Inflammatory macrophage treated with lipopolysaccharide for 4 hours (primary cell): Measurements from ENCODE around the gene OMA1.
A peak's percentile ranks its signal among the peaks of the same experiment; 100 is the strongest.
"Not testable (repeated sequence)": the region's sequence is repeated elsewhere in the genome, so short reads cannot be mapped to it uniquely, and the experiment has no call there.

Experiments used
- DNase-seq: peaks from one replicate; pipeline ENCODE4 v3.0.0-alpha.2; 2020

The OMA1 gene

DNA sequence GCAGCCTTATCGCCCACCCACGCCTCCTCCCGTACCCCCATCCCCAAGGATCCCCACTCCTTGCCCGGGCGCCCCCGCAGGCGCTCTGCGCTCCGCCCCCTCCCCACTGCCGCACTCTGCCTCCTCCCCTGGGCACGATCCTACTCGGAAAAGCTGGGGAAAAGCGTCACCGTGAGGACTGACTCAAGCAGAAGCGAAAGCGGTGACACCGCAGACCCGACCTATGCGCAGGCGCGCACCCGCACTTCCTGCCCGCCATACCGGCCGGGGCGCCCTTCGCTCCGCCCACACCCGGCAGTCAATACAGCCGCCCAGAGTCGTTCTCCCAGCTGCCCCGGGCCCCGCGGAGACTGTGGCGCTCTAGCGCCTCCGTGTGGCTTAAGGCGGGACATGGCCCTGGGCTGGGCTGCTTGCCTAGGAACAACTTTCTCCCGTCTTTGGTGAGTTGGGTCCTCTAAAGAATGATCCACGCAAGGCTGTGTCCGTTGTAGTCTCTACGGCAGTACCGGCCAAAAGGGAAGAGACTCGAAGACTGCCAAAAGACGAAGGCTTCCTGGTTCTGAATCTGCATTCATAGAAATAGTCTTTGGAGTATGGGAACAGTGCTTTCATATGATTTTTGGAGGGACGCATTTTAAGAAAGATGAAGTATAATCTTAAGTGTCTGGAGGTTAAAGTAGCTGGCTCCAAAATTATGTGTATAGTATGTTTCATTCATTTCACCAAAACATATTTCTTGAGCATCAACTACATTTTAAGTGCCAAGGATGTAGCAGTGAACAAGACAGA is at the start of gene OMA1:
OMA1 (minus strand) TSS at position 207 of the 789 bp plus-strand sequence. CDS start 7,432 bp downstream, outside the sequence.
- peak; percentile 99 for DNase-seq

- DNase-seq = no peak
Observed at GRCh38 chr1:58594546-58594945, 48.0 kb upstream of the OMA1 start.

GRCh38 chr1:58592522-58593134 is 46.1 kb upstream of the OMA1 start:
- no peak for DNase-seq

DNA sequence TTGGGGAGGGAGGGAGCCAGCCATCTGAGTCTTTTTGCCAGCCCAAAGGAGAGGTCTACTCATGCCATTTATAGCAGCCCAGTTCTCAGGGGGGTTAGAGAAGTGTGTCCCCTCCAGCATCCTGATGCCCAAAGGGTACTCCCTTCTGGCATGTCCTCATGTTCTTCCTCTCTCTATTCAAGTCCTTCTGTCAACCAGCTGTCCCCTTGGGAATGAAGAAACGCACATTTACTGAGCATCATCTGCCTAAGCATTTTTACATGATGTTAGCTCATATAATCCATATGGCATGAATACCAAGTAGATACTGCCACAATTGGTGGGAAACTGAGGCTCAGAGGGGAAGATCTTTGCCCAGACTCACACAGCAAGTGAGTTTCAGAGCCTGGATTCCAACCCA is 45.3 kb upstream of the OMA1 start:
- DNase-seq = no peak

- no peak for DNase-seq
Observed at GRCh38 chr1:58590019-58590418, 43.5 kb upstream of the OMA1 start.

- DNase-seq = no peak
Observed at GRCh38 chr1:58588396-58588795, 41.9 kb upstream of the OMA1 start.

DNA sequence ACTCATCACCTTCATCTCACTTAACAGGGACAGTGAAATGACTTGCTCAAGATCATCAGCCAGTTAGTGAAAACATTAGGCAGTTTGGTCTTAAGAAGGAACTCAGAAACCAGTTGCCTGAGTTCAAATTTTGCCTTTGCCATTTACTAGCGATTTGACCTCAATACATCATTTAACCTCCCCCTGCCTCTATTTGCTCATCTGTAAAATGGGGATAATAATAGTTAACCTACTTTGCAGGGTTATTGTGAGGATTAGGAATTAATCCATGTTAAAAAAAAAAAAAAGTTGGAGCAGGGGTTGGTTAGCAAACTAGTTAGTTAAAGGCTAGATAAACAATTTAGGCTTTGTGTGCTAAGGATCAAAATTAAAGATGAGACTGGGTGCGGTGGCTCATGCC is 41.1 kb upstream of the OMA1 start:
- DNase-seq = no peak

DNA sequence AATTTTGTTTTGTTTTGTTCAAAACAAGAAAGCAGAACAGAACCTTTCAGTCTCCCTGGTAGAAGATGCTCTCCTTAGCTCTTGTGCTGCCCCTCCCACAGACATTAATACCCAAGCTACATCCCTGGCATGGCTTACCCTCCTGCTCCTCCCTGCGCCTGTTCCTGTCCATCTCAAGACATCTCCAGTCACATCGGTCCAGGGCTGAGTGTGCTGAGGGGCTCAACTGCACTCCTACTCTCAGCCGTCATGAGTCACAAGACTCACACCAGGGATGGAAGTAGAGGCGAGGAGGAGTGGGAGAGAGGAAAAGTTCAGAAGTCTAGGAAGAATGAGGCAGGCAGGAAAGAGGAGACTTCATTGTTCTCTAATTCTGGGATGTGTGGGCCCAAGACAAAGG is 39.7 kb upstream of the OMA1 start:
- no peak for DNase-seq

DNA sequence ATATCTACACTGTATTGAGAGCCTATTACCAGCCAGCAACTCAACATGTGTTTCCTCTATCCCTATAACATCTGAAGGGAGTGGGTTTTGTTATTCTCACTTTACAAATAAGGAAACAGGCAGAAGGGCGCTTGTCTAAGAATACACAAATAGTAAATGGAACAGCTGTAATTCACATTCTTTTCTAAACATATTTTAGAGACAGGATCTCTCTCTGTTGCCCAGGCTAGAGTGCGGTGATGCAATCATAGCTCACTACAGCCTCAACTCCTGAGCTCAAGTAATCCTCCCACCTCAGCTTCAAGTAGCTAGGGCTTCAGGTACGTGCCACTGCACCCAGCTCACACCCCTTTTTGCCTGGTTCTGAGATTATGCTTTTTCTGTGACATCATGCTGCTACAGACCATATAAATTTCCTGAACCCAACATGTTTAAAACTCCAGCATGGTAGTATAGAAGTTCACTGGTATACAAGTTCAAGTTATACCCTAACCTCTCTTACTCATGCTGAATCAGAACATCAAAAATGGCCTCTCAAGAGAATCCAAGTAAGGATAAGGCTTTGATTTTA is 39.1 kb upstream of the OMA1 start:
- no peak for DNase-seq

DNA sequence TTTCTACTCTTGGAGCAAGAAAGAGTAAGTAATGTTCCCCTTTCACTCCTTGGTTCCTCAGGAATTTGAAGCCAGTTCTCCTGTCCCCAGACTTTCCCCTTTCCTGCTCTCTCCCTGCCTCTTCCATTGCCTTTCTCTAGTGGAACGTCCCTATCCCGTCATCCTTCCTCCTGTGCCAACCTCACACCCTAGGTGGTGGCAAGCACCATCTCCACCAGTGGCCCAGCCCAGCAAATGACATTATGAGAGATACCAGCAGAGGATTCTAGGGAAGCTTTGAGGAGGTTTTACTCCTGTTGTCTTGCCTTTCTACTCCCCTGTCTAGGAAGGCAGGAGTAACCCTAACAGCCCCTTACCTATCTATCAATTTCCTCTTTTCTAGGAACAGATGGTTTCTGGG is 38.6 kb upstream of the OMA1 start:
- DNase-seq = no peak

DNA sequence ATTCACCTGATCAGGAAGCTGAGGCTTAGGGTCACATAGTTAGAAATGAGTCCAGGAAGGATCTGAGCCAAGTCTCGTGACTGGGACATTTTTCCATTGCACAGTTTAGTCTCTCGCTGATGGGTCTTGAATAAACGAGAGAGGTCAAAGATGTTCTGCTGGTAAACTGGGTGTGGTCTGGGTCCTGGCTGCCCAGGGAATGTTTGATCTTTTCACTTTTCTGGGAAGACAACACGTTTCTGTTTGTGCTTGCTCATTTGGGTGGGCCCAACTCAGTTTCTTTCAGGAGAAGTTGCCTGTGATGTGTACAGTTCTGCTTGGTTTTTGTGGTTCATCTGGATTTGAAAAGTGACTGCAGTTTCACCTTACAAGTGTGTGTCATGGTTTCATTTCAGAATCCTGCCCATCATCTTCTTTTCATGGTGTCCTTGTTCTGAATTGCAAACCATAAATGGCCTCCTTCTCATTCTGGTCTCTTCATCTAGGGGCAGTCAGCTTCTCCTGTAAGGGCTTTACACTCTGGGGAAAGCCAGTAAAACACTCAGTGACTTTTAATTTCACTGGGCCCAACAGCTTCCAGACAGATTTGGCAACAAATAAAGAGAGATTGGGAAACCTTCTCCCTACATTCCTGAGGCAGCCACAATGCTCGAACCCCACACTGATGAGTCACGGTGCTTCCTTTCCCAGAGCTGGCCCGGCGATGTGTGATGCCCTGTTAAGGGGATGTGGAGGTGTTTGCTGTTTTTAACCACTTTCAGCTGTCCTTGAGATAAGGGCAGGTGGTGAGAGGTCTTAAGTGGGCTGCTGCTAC is 37.8 kb upstream of the OMA1 start:
- DNase-seq = peak; percentile 39

DNA sequence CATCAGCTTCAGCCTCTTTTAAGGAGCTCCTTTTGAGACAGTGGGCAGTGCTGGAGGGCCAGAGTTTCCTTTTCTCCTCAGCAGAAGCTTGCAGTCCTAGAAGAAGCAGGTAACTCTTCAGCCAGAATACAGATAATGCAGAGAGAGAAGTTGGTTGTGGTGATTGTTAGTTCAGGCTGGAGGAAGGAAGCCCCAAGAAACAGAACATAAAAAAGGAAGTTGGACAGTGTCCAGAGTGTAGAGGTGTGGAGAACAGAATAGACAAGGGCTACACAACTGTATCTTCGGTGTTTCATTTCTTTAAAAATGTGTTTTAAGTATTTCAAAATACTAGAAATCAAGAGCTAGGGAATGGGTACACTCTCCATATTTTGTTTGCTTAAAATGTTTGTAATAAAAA is 37.0 kb upstream of the OMA1 start:
- peak; percentile 48 for DNase-seq

GRCh38 chr1:58582143-58582542 is 35.6 kb upstream of the OMA1 start:
- DNase-seq = not testable (repeated sequence)

DNA sequence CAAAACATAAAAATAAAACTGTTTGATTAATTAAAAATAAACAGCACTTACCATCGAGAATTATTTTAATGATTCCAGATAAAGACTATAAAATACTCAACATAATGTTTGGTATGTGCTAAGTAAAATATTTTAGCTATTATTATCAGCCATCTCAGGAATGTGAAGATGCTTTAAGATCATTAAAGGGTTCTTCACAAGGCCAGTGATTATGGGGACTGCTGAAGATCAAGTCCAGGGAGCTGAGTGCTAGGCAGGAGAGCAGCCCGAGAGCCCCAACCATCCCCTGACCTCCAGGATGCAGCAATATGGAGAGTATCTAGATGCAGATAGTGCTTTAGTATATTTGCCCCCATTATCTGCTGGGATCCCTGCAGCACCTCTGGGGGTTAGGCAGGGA is 35.1 kb upstream of the OMA1 start:
- no peak for DNase-seq

GRCh38 chr1:58580186-58580585 is 33.7 kb upstream of the OMA1 start:
- DNase-seq = no peak

DNA sequence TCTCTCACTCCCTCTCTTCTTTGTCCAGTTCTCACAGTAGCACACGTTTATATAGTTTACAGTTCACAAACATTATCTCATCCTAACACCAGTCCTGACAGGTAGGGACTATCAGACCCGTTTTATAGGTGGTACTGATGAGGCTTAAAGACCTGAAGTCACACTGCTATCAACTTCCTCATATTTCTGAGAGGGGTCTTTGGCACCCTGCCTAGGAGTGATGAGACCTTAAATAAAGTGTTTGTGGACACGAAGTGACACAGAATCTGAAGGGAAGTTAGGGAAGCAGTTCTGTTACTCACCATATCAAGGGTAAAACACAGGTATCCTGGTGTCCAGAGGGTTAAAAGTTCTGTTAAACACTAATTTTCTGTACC is 31.1 kb upstream of the OMA1 start:
- DNase-seq = no peak

DNA sequence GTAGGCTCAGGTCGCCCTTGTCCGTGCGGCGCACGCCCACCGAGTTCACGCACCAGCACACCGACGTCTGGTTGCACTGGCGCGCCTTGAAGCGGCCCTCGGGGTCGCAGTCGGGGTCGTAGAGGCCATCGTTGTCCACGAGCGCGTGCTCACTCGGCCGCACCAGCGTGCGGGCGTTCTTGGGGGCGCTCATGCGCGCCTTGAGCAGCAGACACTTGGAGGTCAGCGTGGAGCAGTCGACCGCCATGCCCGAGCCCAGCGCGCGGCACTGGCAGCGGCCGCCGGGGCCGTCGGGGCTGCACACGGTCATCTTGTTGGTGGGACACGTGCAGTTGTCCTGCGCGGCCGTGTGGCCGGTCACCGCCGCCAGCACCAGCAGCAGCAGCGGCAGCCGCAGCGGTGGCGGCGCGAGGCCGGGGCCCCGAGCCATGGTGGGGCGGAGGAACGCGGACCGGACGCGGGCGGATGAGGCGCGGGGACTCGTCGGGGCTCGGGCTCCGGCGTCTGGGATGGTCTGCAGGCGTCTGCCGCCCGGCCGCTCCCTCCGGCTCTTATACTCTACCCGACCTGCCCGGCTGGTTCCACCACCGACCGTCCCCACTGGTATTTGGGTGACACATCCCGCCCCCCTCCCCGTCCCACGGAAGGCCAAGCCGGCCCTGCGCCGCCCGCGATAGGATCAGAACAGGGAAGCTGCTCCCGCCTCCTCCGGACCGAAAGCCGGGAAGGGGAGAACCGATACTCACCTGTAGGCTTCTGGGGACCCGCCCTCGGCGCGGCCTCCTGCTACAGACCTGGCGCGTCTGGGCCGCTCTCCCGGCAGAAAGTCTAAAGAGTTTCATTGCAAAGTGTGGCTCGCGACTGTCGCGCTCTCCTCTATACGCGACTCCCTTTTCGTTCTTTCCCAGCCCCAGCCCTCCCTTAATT is 30.5 kb upstream of the OMA1 start, which contains the start of gene TACSTD2:
TACSTD2 (minus strand) TSS at position 526 of the 927 bp plus-strand sequence; CDS start at position 430, 96 bp downstream.
- DNase-seq = no peak

- no peak for DNase-seq
Observed at GRCh38 chr1:58576325-58576726, 29.8 kb upstream of the OMA1 start.

GRCh38 chr1:58575551-58576324 is 29.2 kb upstream of the OMA1 start:
- no peak for DNase-seq

GRCh38 chr1:58574816-58575215 is 28.3 kb upstream of the OMA1 start:
- DNase-seq = no peak
